AG10803 (cell line): Measurements from ENCODE around the gene REELD1.
A peak's percentile ranks its signal among the peaks of the same experiment; 100 is the strongest.

Experiments used
- DNase-seq: peaks from one replicate; pipeline ENCODE4 v3.0.0; 2010; ENCODE audit warnings: low read depth
- H3K4me3 ChIP-seq: 2 replicates; pipeline ENCODE4 v1.5.1; 2011; ENCODE audit warnings: mild to moderate bottlenecking, low read length, control low read depth
- TF ChIP-seq, protein P1 (sequence below): conservative IDR thresholded peaks from 2 replicates; pipeline ENCODE4 v1.5.1; 2011; ENCODE audit warnings: mild to moderate bottlenecking, low read length, control low read depth, inconsistent platforms

REELD1 gene

GRCh38 chr4:146179784-146180370, 34.5 kb upstream of the REELD1 start:
- no peak for DNase-seq
- H3K4me3 ChIP-seq: no peak overlapping the region
- TF ChIP-seq, protein P1, sequence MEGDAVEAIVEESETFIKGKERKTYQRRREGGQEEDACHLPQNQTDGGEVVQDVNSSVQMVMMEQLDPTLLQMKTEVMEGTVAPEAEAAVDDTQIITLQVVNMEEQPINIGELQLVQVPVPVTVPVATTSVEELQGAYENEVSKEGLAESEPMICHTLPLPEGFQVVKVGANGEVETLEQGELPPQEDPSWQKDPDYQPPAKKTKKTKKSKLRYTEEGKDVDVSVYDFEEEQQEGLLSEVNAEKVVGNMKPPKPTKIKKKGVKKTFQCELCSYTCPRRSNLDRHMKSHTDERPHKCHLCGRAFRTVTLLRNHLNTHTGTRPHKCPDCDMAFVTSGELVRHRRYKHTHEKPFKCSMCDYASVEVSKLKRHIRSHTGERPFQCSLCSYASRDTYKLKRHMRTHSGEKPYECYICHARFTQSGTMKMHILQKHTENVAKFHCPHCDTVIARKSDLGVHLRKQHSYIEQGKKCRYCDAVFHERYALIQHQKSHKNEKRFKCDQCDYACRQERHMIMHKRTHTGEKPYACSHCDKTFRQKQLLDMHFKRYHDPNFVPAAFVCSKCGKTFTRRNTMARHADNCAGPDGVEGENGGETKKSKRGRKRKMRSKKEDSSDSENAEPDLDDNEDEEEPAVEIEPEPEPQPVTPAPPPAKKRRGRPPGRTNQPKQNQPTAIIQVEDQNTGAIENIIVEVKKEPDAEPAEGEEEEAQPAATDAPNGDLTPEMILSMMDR: no peak

GRCh38 chr4:146182443-146182842, 31.9 kb upstream of the REELD1 start:
- no peak for DNase-seq
- no peak overlapping the region for H3K4me3 ChIP-seq
- TF ChIP-seq, protein P1: no peak

GRCh38 chr4:146183209-146183608, 31.1 kb upstream of the REELD1 start:
- no peak overlapping the region for H3K4me3 ChIP-seq
- DNase-seq: no peak
- TF ChIP-seq, protein P1: no peak

DNA sequence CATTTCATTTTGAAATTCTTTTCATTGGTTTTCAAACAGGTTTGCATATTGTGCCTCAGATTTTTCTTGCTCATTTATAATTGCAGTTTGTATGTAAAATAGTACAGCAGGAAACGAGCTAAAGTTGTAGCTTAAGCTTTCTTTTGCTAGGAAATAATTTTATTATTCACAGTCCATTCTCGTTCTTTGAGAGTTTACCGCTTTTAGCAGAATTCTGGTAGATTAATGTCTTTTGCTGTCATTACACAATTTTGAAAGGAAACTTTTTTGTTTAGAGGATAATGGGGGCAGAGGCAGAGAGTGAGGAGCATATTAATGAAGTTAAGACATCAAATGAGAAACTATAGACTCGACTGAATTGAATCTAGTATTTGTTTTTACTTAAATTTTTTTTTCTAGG, 28.3 kb upstream of the REELD1 start:
- TF ChIP-seq, protein P1: no peak
- no peak for DNase-seq
- no peak overlapping the region for H3K4me3 ChIP-seq

DNA sequence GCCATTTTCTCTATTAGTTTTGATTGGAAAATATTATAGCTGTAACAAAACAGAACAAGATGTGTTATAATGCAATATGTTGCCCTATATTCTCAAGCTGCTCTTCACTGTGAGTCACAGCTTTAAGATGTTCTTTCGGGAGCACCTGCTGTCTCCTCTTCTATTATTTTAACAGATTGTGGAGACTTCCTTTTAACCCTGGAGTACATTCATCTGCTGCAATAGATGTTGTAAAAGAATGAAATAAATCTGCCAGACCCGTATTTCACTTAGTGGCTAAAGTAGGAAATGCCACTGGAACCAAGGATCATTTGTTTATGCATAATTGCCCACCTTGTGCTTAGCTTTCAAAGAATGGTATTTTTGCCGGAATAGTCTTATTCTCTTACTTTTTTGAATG, 27.7 kb upstream of the REELD1 start:
- TF ChIP-seq, protein P1: no peak
- H3K4me3 ChIP-seq: no peak overlapping the region
- no peak for DNase-seq

DNA sequence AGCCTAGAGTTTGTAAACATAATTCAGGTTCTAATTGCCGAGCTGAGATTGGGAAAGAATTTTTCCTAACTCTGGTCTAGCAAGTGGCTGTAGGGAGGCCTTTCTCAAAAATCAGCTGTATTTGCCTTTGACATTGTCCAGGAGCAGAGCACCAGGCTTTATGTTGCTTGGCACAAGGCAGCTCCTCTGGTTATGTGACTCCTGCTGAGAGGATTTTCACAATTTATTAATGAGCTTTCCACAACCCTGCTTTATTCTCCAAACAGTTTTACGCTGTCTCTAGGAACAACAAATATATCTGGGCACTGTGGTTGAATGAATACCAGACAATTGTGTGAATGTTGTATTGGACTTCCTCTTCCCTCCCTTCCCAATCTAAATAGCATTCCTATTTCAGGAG, 23.9 kb upstream of the REELD1 start:
- DNase-seq: no peak
- TF ChIP-seq, protein P1: no peak
- H3K4me3 ChIP-seq: no peak overlapping the region

DNA sequence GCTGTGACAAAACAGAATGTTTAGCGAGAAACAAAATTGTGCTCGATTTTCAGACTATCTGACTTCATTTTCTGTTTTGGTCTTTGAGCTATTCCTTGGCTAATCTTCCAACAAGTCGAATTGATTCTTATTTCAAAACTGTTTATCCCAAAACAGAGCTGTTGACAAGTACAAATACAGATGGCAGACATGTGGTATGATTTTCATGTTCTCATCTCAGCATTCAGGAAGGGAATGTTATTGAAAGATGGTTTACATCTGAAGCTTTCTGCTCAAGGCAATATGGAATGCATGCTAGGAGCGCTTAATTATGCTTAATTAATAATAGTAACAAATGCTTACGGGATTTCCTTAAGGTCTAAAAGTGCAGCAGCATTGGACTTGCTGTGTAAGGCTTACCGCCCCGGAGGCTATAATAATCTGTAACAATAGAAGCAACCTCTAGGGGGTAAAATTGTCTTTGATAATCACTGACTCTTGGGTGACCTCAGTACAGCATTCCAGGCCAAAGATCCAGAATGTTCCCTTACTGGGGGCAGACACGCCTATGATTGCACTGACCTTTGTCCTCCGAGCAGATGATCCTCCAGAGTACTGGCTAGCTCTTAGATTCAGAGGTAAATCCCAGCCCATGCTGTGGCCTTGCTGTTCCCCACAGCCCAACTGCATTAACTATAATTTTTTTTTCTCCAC, 22.4 kb upstream of the REELD1 start:
- TF ChIP-seq, protein P1: peak; percentile 22; the same call in 1 of the 2 replicates
- no peak overlapping the region for H3K4me3 ChIP-seq
- peak; percentile 20 for DNase-seq
